ENCODE results near the gene STMN3.

STMN3 gene

DNA sequence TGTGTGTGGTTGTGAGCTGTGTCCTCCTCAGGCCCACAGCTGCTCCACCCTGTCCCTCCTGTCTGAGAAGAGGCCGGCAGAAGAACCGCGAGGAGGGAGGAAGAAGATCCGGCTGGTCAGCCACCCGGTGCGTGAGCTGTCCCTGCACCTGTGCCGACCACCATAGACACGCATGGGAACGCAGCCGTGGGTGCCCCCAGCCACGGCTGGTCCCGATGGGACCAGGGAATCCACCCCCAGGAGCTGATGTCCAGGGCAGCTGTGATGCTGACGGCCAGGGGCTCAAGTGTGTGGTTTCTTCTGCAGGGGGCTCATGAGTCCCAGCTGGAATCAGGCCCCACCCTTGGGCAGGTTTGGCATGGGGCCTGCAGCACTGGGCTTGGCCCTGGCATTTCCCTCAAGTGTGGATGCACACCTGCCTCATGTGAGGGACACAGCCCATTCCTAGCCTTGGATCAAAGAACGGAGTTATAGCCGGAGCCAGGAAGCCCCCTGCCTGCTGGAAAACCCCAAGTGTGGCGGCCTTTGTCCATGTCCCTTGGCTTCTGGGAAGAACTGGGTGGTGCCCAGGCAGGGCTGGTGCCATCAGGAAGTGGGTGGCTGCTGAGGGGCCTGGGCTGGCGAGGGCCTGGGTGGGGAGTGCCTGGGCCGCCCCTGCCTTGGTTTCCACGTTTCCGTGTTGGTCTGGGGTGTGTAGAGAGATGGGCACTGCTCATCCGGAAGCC is 38.6 kb upstream of the STMN3 start:
- no peak for DNase-seq

DNA sequence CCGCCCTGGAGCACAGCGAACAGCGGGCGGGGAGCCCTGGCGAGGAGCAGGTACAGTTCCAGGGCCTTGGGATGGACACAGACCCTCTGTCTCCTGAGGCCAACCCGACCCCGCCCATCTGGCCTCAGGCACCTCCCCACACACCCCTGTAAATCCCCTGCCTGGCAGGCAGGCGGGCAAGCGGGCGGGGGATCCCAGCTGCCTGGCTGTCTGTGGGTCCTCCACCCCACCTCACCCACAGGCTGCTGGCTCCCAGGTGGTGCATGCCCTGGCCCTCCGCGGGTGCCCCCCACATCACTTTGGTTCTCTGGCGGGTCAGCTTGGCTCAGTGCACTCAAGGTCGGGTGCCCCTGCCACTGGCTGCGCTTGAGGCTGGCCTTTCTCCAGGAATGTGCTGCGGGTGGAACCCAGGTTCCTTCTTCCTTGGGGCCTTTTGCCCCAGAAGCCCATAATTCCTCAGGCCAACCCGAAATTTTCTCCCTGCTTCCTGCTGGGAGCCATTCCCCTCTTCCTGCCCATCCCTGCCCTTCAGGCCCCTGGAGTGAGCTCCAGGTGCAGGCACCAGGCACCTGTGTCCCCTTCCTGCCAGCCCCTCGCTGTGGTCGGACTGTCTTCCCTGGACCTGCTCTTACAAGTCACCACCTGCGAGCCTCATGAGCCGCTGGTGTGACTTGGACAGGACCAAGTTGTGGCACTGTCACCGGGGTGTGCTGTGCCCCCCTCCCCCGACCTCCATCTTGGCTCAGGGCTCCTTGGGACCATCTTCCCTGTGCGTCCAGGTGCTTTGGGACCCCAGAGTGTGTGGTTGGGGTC is 37.9 kb upstream of the STMN3 start:
- DNase-seq = no peak

DNA sequence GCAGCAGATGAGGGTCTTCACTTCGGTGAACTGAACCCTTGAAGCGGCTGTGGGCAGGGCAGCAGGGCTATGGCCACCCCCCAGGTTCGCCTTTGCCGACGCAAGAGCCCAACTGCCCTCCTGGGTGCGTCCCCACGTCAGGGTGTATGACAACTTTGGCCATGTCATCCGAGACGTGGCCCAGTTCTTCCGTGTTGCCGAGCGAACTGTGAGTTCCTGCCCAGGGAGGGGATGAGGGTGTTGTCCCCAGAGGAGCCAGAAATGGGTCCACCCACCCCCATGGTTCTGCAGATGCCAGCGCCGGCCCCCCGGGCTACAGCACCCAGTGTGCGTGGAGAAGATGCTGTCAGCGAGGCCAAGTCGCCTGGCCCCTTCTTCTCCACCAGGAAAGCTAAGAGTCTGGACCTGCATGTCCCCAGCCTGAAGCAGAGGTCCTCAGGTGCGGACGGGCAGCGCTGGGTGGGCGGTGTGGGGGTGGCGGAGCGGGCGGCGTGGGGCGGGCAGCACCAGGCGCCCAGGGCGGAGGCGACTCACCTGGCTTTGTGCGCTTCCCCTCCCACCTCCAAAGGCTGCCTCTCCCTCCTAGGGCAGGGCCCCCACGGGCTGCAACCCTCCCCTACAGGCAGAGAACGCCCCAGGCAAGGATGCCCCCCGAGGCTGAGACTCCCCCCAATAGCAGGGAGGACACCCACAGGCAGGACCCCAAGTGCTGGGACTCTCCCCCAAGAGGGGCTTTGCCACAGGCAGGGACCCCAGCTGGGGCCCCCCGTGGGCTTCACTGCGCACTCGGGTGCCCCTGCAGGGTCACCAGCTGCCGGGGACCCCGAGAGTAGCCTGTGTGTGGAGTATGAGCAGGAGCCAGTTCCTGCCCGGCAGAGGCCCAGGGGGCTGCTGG is 37.0 kb upstream of the STMN3 start:
- DNase-seq = no peak

DNA sequence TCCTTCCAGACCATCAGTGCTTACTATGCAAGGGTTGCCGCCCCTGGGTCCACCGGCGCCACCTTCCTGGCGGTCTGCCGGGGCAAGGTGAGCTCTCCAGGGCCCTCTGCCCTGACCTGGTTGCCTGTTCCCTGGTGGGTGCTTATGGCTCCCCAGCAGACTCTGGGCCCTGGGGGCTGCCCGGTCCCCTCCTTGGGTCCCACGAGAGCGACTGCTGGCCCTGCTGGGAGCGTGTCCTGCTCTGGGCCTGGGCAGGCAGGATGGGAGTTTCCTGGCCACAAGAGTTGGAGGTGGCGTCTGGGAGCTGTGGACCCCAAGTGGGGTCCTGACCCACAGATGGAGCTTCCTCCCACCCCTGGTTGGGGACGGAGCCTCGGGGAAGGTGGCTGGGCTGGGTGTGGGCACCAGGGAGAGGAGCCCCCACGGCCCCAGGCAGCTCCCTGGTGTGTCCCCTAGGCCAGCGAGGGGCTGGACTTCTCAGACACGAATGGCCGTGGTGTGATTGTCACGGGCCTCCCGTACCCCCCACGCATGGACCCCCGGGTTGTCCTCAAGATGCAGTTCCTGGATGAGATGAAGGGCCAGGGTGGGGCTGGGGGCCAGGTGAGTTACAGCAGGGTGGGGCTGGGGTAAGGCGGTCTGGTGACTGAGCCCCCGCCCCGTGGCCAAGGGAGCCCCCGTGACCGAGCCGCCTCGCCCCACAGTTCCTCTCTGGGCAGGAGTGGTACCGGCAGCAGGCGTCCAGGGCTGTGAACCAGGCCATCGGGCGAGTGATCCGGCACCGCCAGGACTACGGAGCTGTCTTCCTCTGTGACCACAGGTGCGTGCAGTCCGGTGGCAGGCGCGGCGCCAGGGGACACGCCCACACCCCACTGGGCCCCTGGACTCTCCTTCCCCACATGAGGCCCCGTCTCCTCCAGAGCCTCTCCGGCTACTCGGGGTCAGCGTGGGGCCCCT is 36.1 kb upstream of the STMN3 start:
- DNase-seq = no peak

DNA sequence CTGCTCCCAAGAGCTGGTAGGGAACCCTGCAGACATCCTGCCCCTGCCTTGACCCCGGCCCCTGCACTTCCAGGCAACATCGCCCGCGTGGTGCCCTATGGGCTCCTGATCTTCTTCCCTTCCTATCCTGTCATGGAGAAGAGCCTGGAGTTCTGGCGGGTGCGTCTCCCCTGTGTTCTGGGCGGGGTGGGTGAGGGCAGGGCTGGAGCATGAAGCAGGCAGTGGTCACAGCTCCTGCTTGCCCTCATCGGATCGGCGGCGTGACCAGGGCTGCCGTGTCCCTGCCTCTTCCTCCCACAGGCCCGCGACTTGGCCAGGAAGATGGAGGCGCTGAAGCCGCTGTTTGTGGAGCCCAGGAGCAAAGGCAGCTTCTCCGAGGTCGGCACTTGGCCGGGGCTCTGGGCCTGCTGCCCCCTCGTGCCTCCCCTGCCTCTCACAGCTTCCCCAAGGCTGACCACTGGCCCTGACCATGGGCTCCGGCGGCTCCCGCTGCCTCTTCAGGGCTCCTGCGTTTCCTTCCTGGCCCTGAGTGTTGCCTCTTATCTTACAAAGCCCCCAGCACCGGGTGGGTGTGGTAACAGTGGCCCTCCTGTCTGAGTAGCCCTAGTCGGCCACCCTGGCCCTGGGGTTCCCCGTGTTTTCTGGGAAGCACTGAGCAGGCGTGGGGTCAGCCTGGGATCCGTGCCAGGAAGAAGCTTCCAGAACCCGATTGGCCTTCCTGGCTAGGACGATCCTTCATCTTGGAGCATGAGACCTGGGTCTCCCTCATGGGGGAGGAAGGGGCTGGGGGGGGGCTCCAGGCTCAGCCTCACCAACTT is 35.2 kb upstream of the STMN3 start:
- no peak for DNase-seq

DNA sequence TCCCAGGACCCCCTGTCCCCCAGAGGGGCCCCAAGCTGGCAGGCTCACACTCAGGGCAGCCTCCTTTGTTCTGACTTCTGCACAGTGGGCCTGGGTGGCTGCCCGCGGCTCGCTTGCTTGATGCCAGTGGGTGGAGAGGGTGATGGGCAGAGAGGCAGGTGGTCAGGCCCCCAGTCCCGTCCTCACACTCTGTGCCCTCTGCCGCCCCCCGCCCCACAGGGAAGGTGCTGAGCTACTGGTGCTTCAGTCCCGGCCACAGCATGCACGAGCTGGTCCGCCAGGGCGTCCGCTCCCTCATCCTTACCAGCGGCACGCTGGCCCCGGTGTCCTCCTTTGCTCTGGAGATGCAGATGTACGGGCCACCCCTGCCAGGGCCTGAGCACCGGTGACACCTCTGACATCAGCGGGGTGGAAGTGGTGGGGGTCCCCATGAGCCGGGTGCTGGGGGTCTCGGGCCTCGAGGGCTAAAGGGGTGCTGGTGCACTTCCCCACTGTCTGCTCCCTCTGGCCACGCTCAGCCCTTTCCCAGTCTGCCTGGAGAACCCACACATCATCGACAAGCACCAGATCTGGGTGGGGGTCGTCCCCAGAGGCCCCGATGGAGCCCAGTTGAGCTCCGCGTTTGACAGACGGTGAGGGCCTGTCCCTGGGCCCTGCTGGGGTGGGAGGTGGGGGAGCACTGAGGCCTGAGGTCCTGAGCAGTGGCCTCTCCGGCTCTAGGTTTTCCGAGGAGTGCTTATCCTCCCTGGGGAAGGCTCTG is 34.4 kb upstream of the STMN3 start:
- no peak for DNase-seq

DNA sequence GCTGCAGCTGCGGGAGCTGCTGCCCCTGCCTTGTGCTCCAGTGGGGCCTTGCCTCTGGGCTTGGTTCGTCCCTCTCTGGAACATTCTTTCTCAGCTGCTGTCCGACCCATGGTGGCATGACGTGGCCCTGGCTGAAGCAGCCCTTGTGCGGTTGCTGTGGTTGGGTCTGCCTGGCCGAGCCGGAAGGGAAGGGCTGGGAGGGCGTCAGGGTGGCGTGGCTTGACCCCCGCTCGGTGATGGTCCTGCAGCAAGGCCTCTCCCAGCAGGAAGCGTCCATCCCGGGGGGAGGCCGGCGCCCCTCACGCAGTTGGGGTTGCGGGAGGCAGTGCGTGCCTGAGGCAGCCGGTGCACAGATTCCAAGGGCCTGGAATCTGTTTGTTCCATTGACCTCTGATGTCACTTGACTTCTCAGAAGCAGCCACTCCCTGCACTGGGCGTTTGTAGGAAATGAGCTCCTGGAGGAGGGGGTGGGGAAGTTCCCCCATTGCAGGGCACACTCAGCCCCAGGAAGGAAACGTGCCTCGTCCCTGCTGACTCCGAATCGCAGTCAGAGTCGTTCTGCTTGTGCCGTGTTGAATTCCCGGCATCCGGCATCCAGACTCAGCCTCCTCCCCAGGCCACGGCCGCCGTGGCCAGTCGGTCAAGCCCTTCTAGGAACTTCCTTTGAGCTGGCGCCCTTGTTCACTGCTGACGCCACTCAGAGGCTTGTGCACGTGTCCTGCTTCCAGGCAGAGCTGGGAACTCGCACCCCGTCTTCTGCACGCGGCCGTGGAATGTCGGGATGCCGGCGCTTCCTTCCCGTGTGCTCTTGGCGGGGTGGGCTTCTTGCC is 33.5 kb upstream of the STMN3 start:
- DNase-seq = peak; percentile 96

DNA sequence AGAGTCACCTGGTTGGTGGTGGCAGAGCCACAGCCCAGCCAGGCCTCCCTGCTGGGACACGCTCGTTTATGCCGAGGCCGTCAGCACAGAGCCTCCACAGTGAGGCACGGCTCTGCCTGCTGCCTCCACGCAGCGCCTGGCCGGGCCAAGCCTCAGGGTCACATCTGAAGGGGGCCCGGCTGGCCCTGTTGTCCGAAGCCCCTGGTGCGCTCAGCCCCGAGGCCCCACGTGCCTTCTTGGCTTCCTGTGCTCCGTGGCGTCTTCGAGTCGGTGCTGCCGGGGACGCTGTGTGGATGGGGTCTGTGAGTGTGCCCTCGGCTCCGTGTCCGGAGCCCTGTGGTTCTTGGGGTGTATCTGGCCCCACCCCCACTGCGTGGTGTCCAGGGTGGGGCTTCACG is 32.9 kb upstream of the STMN3 start:
- no peak for DNase-seq

DNA sequence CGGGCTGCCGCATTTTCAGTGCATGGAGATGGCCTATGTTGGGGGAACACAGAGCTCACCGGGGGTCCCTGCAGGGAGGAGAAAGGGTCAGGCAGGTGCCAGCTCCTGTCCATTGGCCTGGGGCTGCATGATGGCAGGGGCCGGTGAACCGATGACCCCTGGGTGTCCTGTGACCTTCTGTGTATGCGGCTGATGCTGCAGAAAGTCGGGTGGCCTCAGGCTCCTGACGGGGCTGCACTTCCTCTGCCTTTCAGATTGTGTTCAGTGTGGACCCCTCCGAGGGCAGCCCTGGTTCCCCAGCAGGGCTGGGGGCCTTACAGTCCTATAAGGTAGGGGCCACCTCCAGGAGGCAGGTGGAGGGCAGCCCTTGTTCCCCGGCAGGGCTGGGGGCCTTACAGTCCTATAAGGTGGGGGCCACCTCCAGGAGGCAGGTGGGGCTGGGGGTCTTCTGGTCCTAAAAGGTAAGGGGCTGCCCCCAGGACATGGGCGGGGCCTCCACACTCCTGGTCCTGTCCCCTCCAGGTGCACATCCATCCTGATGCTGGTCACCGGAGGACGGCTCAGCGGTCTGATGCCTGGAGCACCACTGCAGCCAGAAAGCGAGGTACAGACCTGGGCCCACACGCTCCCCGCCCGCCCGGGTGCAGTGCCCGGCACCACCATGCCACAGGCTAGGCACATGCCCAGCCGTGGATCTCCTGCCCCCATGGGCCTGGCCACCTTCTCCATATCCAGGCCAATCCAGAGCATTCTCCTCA is 32.2 kb upstream of the STMN3 start:
- DNase-seq = no peak

DNA sequence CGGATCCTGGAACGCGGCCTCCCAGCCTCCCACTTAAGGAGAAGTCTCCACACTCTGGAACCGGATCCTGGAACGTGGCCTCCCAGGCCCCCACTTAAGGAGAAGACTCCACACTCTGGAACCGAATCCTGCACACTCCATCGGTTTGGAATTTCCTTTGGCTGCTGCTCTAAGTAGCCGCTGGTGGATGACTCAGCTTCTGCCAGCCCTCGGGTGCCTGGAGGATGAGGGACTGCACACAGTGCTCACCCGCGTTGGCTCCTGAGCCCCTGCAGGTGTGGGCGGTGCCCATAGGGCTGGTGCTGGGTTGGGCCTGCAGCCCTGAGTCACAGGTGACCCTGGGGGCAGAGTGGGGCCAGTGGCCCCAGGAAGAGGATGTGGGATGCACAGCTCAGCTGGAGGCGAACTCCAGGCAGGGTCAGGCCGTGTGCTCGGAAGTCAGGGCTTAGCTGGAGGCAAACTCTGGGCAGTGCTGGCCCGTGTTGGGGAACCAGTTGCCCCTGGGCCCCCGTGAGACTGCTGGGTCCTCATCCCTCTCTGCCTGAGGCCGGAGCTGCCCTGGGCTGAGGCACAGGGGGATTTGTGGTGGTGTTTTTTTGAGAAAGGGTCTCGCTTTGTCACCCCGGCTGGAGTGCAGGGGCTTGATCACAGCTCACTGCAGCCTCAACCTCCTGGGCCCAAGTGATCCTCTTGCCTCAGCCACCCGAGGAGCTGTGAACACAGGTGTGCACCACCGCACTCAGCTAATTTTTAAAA is 29.3 kb upstream of the STMN3 start:
- DNase-seq = peak; percentile 22

DNA sequence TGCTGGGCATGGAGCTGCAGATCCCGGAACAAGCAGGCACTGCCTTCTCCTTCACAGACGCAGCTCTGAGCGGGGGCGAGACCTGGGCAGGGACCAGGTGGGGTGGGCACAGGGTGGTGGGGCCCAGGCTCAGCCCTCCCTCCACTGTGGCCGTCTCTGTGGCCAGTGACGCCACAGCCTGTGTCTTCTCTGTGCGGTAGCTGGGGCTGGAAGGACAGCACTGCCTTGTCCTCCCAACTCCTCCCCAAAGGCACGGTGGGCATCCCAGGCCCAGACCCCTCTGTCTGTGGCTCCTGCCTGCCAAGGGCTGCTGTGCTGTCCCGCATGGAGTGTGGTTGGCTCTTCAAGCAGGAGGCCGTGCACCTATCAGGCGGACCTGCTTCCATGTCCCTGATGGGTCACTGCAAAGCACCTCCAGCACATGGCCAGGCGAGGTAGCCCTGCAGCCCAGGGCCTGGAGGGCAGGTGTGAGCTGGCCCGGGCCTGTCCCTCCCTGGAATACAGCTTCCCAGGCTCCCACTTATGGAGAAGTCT is 28.5 kb upstream of the STMN3 start:
- no peak for DNase-seq

DNA sequence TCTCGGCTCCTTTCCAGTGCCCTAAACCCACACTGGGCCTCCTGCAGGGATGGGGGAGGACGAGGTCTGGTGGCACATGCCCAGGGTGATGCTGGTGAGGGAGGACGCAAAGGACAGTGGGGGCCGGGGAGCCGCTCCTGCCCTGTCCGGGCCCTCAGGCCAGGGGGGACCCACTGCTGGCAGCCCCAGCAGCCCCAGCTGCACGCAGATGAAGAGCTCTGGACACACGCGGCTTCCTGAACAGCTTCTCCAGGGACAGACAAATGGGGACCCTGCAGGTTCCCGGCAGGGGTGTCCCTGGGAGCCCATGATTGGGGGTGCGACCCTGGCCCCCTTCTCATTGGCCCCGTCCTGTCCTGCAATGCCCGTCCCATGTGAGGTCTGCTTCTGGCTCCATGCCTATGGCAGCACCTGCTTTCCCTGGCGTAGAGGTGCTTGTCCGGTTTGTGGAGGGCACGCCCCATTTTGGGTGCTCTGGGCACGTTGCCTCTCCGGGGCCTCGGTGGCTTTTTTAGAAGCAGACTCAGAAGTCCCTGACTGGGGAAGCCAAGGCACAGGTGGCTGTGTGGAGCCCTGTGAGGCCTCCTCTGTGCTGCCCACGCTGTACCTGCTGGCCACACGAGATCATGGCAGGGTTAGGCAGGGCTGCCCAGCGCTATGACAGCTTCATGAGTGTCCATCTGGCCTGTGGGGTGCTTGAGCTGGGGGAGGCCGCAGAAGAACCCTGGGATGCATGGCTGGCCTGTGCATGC is 27.8 kb upstream of the STMN3 start:
- DNase-seq = no peak

DNA sequence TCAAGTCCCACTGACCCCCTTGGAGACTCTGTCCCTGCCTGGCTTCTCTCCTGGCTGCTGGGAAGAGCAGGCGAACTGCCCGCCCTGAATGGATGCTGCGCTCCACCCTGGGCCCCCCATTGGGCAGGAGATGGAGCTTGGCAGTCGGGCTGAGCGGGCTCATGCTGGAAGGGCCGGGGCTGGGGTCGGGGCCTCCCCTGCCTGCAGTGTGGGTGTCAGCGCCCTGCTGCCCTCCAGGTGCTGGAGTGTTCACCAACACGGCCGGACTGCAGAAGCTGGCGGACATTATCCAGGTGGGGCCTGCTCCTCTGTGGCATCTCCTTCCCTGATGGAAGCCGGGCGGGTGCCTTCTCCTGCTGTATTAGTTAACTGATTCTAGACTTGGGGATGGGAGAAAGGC is 27.2 kb upstream of the STMN3 start:
- DNase-seq = no peak

DNA sequence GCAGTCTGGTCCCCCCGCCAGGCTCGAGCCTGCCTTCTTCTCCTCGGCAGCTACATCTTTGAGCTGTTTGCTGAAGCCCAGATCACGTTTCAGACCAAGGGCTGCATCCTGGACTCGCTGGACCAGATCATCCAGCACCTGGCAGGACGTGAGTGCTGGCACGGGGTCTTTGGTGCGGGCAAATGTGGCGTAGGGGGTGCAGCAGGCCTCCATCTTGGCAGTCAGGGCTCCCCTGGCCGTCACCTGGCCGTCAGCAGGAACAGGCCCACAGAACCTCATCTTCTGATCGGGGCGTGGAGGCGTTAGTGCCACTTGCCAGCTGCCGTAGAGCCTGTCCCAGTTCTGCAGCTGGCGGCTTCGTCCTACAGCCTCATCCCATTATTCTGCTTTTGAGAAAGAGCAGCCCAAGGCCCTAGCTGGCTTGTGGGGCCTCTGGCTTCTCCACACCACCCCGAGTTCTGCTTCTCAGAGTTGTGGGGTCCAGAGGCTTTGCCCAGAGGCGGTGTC is 26.6 kb upstream of the STMN3 start:
- no peak for DNase-seq

DNA sequence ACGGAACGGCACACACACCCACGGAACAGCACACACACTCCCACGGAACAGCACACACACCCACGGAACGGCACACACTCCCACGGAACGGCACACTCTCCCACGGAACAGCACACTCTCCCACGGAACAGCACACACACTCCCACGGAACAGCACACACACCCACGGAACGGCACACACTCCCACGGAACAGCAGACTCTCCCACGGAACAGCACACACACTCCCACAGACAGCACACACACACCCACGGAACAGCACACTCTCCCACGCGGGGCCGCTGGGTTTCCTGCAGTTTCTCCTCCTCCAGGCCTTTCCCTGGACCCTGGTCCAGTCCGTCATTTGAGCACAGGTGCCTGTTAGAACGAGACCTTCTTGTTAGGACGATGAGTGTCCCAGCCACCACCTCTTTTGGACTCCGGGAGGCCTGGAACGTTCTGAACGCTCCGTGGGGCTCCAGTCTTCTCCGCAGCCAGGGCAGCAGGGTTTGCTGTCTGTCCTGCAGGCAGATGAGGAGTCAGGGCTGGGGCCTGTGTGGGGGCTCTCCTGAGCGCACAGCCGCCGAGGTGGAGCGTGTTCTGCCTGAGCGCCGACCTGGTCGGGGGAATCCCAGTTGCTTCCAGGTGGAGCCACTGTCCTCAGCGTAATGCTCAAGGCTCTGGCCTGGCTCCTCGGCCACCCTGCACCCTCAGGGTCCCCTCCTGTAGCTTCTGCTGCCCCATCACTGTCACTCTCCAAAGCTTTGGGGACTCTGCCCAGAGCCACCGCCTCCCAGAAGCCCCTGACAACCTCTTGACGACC is 25.6 kb upstream of the STMN3 start:
- no peak for DNase-seq

DNA sequence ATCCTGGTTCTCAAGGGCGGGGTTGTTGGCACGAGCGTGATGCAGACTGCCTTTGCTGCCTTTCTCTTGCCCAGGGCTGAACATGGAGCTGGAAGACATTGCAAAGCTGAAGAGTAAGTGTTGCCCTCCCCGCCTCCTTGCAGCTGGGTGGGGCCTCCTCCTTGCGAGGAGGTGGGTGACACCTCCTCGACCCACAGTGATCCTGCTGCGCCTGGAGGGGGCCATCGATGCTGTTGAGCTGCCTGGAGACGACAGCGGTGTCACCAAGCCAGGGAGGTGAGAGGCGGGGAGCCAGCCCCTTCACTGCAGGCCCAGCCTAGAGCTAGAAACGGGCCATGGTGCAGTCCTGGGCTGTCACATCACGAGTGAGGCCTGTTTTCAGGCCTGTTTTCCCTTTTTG is 24.8 kb upstream of the STMN3 start:
- no peak for DNase-seq

Data from inflammatory macrophage treated with lipopolysaccharide for 4 hours (primary cell).